ENCODE results near the gene ZMYM2.

- TF ChIP-seq ZNF274 (IDR thresholded peaks at IDR 0.05; ENCODE audit: low read depth, low read length) (no peak), YY1 (IDR thresholded peaks at IDR 0.05; ENCODE audit: insufficient read depth, insufficient read length) (no peak), SUZ12 (IDR thresholded peaks at IDR 0.05; ENCODE audit: extremely low read depth, insufficient read depth, insufficient read length) (no peak)
Measured at GRCh38 chr13:20069956-20070355, 111.4 kb downstream of the ZMYM2 start.

Data from NT2/D1 (cell line).